Right lobe of liver (tissue), 4 donors: ENCODE data around the gene TNIK.

Experiments
- CTCF ChIP-seq, 4 donors: fragments of 200-600 bp in 3 of 4; fragments of 450-650 bp in 1 of 4; IDR thresholded peaks; one replicate each; pipeline versions ENCODE4 v1.5.1 to v1.8.0; 2016 to 2022; ENCODE audit warnings: antibody characterized with exemption in 4 of 4, mild to moderate bottlenecking in 2 of 4
- POLR2A ChIP-seq: fragments of 450-650 bp; IDR thresholded peaks from one replicate; pipeline ENCODE4 v1.6.1; 2017; ENCODE audit warnings: antibody characterized with exemption, mild to moderate bottlenecking
- donor health status: DM: no; HTN: no; CAD: no.
- donor health status: DM: no; HTN: no; CAD: no.
- donor health status: DM: no; HTN: yes; CAD: no.

- no peak for TF ChIP-seq CTCF (IDR thresholded peaks at IDR 0.05)
- TF ChIP-seq POLR2A = no peak
Observed at GRCh38 chr3:171377859-171378258, 82.3 kb downstream of the TNIK start.
